ENCODE measurements around the gene RAB44. TPM values are rescaled to one million over a fixed set of nuclear protein-coding genes. Genes with fewer than 3 reads are reported as not detected.
A peak's percentile ranks its signal among the peaks of the same experiment; 100 is the strongest.

Gene RAB44
- total RNA-seq, 1 donor from 2014 or later = not detected

GRCh38 chr6:36724514-36725390 is 27.1 kb downstream of the RAB44 start:
- TF ChIP-seq, protein P1, sequence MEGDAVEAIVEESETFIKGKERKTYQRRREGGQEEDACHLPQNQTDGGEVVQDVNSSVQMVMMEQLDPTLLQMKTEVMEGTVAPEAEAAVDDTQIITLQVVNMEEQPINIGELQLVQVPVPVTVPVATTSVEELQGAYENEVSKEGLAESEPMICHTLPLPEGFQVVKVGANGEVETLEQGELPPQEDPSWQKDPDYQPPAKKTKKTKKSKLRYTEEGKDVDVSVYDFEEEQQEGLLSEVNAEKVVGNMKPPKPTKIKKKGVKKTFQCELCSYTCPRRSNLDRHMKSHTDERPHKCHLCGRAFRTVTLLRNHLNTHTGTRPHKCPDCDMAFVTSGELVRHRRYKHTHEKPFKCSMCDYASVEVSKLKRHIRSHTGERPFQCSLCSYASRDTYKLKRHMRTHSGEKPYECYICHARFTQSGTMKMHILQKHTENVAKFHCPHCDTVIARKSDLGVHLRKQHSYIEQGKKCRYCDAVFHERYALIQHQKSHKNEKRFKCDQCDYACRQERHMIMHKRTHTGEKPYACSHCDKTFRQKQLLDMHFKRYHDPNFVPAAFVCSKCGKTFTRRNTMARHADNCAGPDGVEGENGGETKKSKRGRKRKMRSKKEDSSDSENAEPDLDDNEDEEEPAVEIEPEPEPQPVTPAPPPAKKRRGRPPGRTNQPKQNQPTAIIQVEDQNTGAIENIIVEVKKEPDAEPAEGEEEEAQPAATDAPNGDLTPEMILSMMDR (IDR thresholded peaks at IDR 0.05; ENCODE audit: partially characterized antibody, unreplicated experiment) = no peak
- no peak overlapping the region for H3K27ac Mint-ChIP-seq (ENCODE audit: unreplicated experiment)
- H3K27me3 Mint-ChIP-seq (ENCODE audit: unreplicated experiment) = peaks cover 7% of the 10 kb centered on the region
- H3K4me3 Mint-ChIP-seq (ENCODE audit: unreplicated experiment) = no peak overlapping the region
- H3K9me3 Mint-ChIP-seq (ENCODE audit: unreplicated experiment) = peaks cover 7% of the 10 kb centered on the region
- no peaks in the 10 kb centered on the region for H3K36me3 Mint-ChIP-seq (ENCODE audit: unreplicated experiment)
- peaks cover 25% of the 10 kb centered on the region for H3K4me1 Mint-ChIP-seq (ENCODE audit: low read depth, unreplicated experiment)
- peak; percentile 78 for DNase-seq

DNA sequence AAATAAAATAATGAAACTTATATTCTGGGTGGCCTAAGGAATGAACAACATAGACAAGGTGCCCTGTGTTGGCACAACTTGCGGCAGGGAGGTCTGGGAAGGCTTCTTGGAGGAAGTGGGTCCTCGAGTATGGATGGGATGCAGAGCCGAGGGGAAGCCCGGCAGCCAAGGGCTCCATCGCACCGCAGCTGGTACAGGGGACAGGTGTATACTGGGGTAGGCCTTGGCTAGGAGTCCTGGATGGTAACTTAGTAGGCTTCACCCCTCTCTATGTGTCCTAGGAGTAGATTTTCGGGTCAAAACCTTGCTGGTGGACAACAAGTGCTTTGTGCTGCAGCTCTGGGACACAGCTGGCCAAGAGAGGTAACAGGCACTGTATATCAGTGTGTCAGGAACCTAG is 28.0 kb downstream of the RAB44 start:
- Mint-ChIP-seq H3K27ac (ENCODE audit: unreplicated experiment) (no peak overlapping the region), H3K4me1 (ENCODE audit: low read depth, unreplicated experiment) (peaks cover 25% of the 10 kb centered on the region), H3K4me3 (ENCODE audit: unreplicated experiment) (no peak overlapping the region), H3K9me3 (ENCODE audit: unreplicated experiment) (peaks cover 7% of the 10 kb centered on the region), H3K36me3 (ENCODE audit: unreplicated experiment) (no peaks in the 10 kb centered on the region), H3K27me3 (ENCODE audit: unreplicated experiment) (peaks cover 7% of the 10 kb centered on the region)
- TF ChIP-seq, protein P1 (IDR thresholded peaks at IDR 0.05; ENCODE audit: partially characterized antibody, unreplicated experiment) = no peak
- no peak for DNase-seq

- H3K27me3 Mint-ChIP-seq (ENCODE audit: unreplicated experiment) = peaks cover 5% of the 10 kb centered on the region
- H3K4me3 Mint-ChIP-seq (ENCODE audit: unreplicated experiment) = no peak overlapping the region
- H3K36me3 Mint-ChIP-seq (ENCODE audit: unreplicated experiment) = no peaks in the 10 kb centered on the region
- peak overlapping the region; percentile 8 for H3K27ac Mint-ChIP-seq (ENCODE audit: unreplicated experiment)
- DNase-seq = peak; percentile 51
- H3K9me3 Mint-ChIP-seq (ENCODE audit: unreplicated experiment) = peaks cover 6% of the 10 kb centered on the region
- TF ChIP-seq, protein P1 (IDR thresholded peaks at IDR 0.05; ENCODE audit: partially characterized antibody, unreplicated experiment) = no peak
- peaks cover 25% of the 10 kb centered on the region for H3K4me1 Mint-ChIP-seq (ENCODE audit: low read depth, unreplicated experiment)
These were observed 29.9 kb downstream of the RAB44 start for GRCh38 chr6:36727505-36728021.

GRCh38 chr6:36728289-36729160 is 30.9 kb downstream of the RAB44 start:
- no peak for DNase-seq
- H3K27ac Mint-ChIP-seq (ENCODE audit: unreplicated experiment) = no peak overlapping the region
- H3K4me3 Mint-ChIP-seq (ENCODE audit: unreplicated experiment) = no peak overlapping the region
- peaks cover 6% of the 10 kb centered on the region for H3K9me3 Mint-ChIP-seq (ENCODE audit: unreplicated experiment)
- peaks cover 5% of the 10 kb centered on the region for H3K27me3 Mint-ChIP-seq (ENCODE audit: unreplicated experiment)
- H3K4me1 Mint-ChIP-seq (ENCODE audit: low read depth, unreplicated experiment) = peaks cover 25% of the 10 kb centered on the region
- TF ChIP-seq, protein P1 (IDR thresholded peaks at IDR 0.05; ENCODE audit: partially characterized antibody, unreplicated experiment) = no peak
- no peaks in the 10 kb centered on the region for H3K36me3 Mint-ChIP-seq (ENCODE audit: unreplicated experiment)

Measured in glutamatergic neuron (in vitro differentiated cells).